HEK293 (cell line): ENCODE results near the gene PDP2.

Experiments used
- CTCF ChIA-PET: fragments of 350-600 bp; formaldehyde crosslinking; extraction: SDS; loops from one replicate; lab custom pipeline; 2021; ENCODE audit warnings: antibody characterized with exemption; lab: Yijun Ruan, JAX
- POLR2A ChIA-PET: fragments of 300-600 bp; formaldehyde crosslinking; extraction: SDS; loops from one replicate; lab custom pipeline; 2020; ENCODE audit warnings: antibody characterized with exemption, inconsistent platforms; lab: Yijun Ruan, JAX
- H3K27ac ChIP-seq: fragments of 200-500 bp; sonication (Bioruptor generic); 2 replicates; pipeline ENCODE4 v1.5.1; 2014; ENCODE audit warnings: low read depth, low read length, control low read depth, inconsistent platforms; ENCODE audit errors: extremely low read depth
- H3K36me3 ChIP-seq, 2 experiments: fragments of 200-500 bp in 1 of 2; sonication (Bioruptor generic) in 1 of 2; 1 replicate in 1 of 2; 2 replicates in 1 of 2; pipeline ENCODE4 v1.5.1; 2014 to 2017; ENCODE audit warnings: inconsistent platforms in 2 of 2, low read length in 2 of 2; ENCODE audit not compliant: control insufficient read depth in 2 of 2, insufficient read depth in 1 of 2
- H3K4me1 ChIP-seq: fragments of 200-500 bp; sonication (Bioruptor generic); 2 replicates; pipeline ENCODE4 v1.5.1; 2014; ENCODE audit warnings: mild to moderate bottlenecking, low read length, inconsistent platforms; ENCODE audit not compliant: control insufficient read depth, insufficient read depth
- H3K4me3 ChIP-seq: 2 replicates; pipeline ENCODE4 v1.5.1; 2011; ENCODE audit warnings: low read depth, mild to moderate bottlenecking, control low read depth, low read length, moderate library complexity
- H3K9me3 ChIP-seq: fragments of 200-500 bp; sonication (Bioruptor generic); 2 replicates; pipeline ENCODE4 v1.5.1; 2014; ENCODE audit warnings: low read depth, low read length, inconsistent platforms; ENCODE audit not compliant: control insufficient read depth, insufficient read depth
- CTCF ChIP-seq: fragments of 450-650 bp; formaldehyde crosslinking; IDR thresholded peaks from 2 replicates; pipeline ENCODE4 v1.5.1; 2016; ENCODE audit warnings: missing biosample characterization, missing genetic modification characterization
- EGR2 ChIP-seq: fragments of 450-650 bp; formaldehyde crosslinking; IDR thresholded peaks from 2 replicates; pipeline ENCODE4 v1.5.1; 2016; ENCODE audit warnings: low read depth, missing biosample characterization, missing genetic modification characterization
- IKZF3 ChIP-seq: fragments of 450-650 bp; IDR thresholded peaks from 2 replicates; pipeline ENCODE4 v1.5.0; 2018; ENCODE audit warnings: missing biosample characterization, mild to moderate bottlenecking, missing genetic modification characterization, moderate library complexity
- PRDM4 ChIP-seq: fragments of 450-650 bp; formaldehyde crosslinking; IDR thresholded peaks from 2 replicates; pipeline ENCODE4 v1.5.1; 2017; ENCODE audit warnings: missing biosample characterization, missing genetic modification characterization
- WT1 ChIP-seq: fragments of 450-650 bp; formaldehyde crosslinking; IDR thresholded peaks from 2 replicates; pipeline ENCODE4 v1.5.1; 2016; ENCODE audit warnings: missing biosample characterization, missing genetic modification characterization
- ZBTB11 ChIP-seq: fragments of 450-650 bp; formaldehyde crosslinking; conservative IDR thresholded peaks from 2 replicates; pipeline ENCODE4 v1.5.1; 2016; ENCODE audit warnings: low read depth, missing biosample characterization, missing genetic modification characterization
- ZBTB49 ChIP-seq: fragments of 450-650 bp; formaldehyde crosslinking; IDR thresholded peaks from 2 replicates; pipeline ENCODE4 v1.5.1; 2016; ENCODE audit warnings: missing biosample characterization, missing genetic modification characterization, low read depth
- ZBTB7A ChIP-seq: fragments of 450-650 bp; formaldehyde crosslinking; IDR thresholded peaks from 2 replicates; pipeline ENCODE4 v1.5.1; 2016; ENCODE audit warnings: low read depth, missing biosample characterization, missing genetic modification characterization
- ZEB2 ChIP-seq: fragments of 450-650 bp; formaldehyde crosslinking; IDR thresholded peaks from 2 replicates; pipeline ENCODE4 v1.5.1; 2016; ENCODE audit warnings: missing biosample characterization, missing genetic modification characterization
- ZNF2 ChIP-seq: fragments of 450-650 bp; formaldehyde crosslinking; IDR thresholded peaks from 2 replicates; pipeline ENCODE4 v1.5.1; 2016; ENCODE audit warnings: missing biosample characterization, missing genetic modification characterization
- ZNF335 ChIP-seq: fragments of 450-650 bp; formaldehyde crosslinking; conservative IDR thresholded peaks from 2 replicates; pipeline ENCODE4 v1.5.1; 2016; ENCODE audit warnings: missing biosample characterization, missing genetic modification characterization
- ZNF350 ChIP-seq: fragments of 450-650 bp; formaldehyde crosslinking; IDR thresholded peaks from 2 replicates; pipeline ENCODE4 v1.5.0; 2017; ENCODE audit warnings: missing biosample characterization, mild to moderate bottlenecking, missing genetic modification characterization
- ZNF513 ChIP-seq: fragments of 450-650 bp; IDR thresholded peaks from 2 replicates; pipeline ENCODE4 v1.5.1; 2018; ENCODE audit warnings: missing biosample characterization, missing genetic modification characterization
- ZNF514 ChIP-seq: fragments of 450-650 bp; formaldehyde crosslinking; IDR thresholded peaks from 2 replicates; pipeline ENCODE4 v1.5.1; 2016; ENCODE audit warnings: missing biosample characterization, missing genetic modification characterization
- ZNF521 ChIP-seq: fragments of 450-650 bp; formaldehyde crosslinking; IDR thresholded peaks from 2 replicates; pipeline ENCODE4 v1.5.1; 2017; ENCODE audit warnings: missing biosample characterization, mild to moderate bottlenecking, missing genetic modification characterization
- ZNF645 ChIP-seq: fragments of 450-650 bp; formaldehyde crosslinking; IDR thresholded peaks from 2 replicates; pipeline ENCODE4; 2016; ENCODE audit warnings: missing biosample characterization, missing genetic modification characterization
- ZNF747 ChIP-seq: fragments of 450-650 bp; formaldehyde crosslinking; IDR thresholded peaks from 2 replicates; pipeline ENCODE4 v1.5.1; 2016; ENCODE audit warnings: missing biosample characterization, missing genetic modification characterization
- ZSCAN18 ChIP-seq: fragments of 450-650 bp; formaldehyde crosslinking; IDR thresholded peaks from 2 replicates; pipeline ENCODE4 v1.5.1; 2016; ENCODE audit warnings: missing biosample characterization, missing genetic modification characterization

The PDP2 gene

GRCh38 chr16:66919569-66920298, 39.4 kb downstream of the PDP2 start (continued):
- no peak for TF ChIP-seq ZNF513 (tag by site-specific recombination)
- no peak for TF ChIP-seq ZNF335 (tag by site-specific recombination)

- Histone ChIP-seq H3K4me1 (no peaks in the 10 kb centered on the region), H3K4me3 (no peak overlapping the region), H3K27ac (no peak overlapping the region), H3K36me3 (no peaks in the 10 kb centered on the region), H3K9me3 (no peaks in the 10 kb centered on the region)
- CTCF ChIA-PET, result interaction anchor here (1.0 to 15.1 kb wide), 3 partner anchors 11 to 41 kb away, joined by 3 to 268 read pairs (median 7); partner anchors contain the start of gene CES3
- POLR2A ChIA-PET, result interaction anchor here (1.5 kb wide), 1 partner anchor 8 kb away, joined by 5 read pairs; no protein-coding TSS in a partner anchor
- TF ChIP-seq IKZF3 (no peak), ZNF2 (tag by site-specific recombination) (no peak), CTCF (no peak), ZBTB11 (tag by site-specific recombination) (no peak), PRDM4 (no peak), ZNF335 (tag by site-specific recombination) (no peak), ZNF514 (tag by site-specific recombination) (no peak), ZNF747 (no peak), ZNF521 (tag by site-specific recombination) (no peak), ZNF350 (tag by site-specific recombination) (no peak), ZNF645 (tag by site-specific recombination) (no peak), WT1 (tag by site-specific recombination) (no peak), ZEB2 (tag by site-specific recombination) (no peak), EGR2 (tag by site-specific recombination) (no peak), ZBTB49 (tag by site-specific recombination) (no peak), ZSCAN18 (tag by site-specific recombination) (no peak), ZBTB7A (no peak)
Observed at GRCh38 chr16:66920299-66920590, 39.9 kb downstream of the PDP2 start.
